Spleen (tissue), 7 donors: ENCODE data around the gene HSBP1L1.

ENCODE experiments used
- POLR2A ChIP-seq, 3 donors: fragments of 450-650 bp; IDR thresholded peaks; one replicate each; pipeline ENCODE4 v1.5.1; 2017; ENCODE audit warnings: antibody characterized with exemption in 3 of 3, mild to moderate bottlenecking in 1 of 3
- POLR2AphosphoS5 ChIP-seq, 3 donors: sonication (generic); formaldehyde crosslinking; IDR thresholded peaks; one replicate each; pipeline ENCODE4 v1.5.1; 2017; ENCODE audit warnings: antibody characterized with exemption in 3 of 3
- TF ChIP-seq, protein P1 (sequence below), 11 experiments: fragments of 200-600 bp in 7 of 11; fragments of 450-650 bp in 4 of 11; sonication (generic) in 4 of 11; IDR thresholded peaks in 8 of 11; conservative IDR thresholded peaks in 3 of 11; 1 replicate in 7 of 11; 2 replicates in 4 of 11; pipeline versions ENCODE4 v1.4.0 to v1.8.0; 2016 to 2021; ENCODE audit warnings: antibody characterized with exemption in 11 of 11, inconsistent platforms in 4 of 11, mild to moderate bottlenecking in 1 of 11
- donor health status: DM: no; HTN: no; CAD: no; lungs with moderate emphysema.
- donor health status: DM: no; HTN: no; CAD: no.
- donor health status: DM: no; HTN: no; CAD: no.

DNA sequence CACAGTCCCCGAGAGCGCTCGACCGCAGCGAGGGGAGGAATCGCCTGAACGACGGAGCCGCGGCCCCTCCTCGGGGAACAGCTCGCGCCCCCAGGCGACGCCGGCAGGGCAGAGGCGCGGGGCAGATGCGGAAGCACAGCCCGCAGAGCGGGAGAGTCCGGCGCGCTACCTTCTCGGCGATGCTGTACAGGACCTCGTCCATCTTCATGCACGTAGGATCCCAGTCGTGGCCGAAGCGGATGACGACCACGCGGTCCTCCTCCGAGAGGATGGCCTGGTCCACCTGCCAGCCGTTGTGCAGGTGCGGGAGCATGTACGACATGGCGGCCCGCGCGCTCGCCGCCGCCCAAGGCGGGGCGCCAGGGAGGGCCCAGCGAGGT lies 23.6 kb downstream of the HSBP1L1 start:
- TF ChIP-seq, protein P1, sequence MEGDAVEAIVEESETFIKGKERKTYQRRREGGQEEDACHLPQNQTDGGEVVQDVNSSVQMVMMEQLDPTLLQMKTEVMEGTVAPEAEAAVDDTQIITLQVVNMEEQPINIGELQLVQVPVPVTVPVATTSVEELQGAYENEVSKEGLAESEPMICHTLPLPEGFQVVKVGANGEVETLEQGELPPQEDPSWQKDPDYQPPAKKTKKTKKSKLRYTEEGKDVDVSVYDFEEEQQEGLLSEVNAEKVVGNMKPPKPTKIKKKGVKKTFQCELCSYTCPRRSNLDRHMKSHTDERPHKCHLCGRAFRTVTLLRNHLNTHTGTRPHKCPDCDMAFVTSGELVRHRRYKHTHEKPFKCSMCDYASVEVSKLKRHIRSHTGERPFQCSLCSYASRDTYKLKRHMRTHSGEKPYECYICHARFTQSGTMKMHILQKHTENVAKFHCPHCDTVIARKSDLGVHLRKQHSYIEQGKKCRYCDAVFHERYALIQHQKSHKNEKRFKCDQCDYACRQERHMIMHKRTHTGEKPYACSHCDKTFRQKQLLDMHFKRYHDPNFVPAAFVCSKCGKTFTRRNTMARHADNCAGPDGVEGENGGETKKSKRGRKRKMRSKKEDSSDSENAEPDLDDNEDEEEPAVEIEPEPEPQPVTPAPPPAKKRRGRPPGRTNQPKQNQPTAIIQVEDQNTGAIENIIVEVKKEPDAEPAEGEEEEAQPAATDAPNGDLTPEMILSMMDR (IDR thresholded peaks at IDR 0.05 in 8 of 11, conservative IDR thresholded peaks at IDR 0.05 in 3 of 11) = peak in 7 of 11 experiments; percentile 15 to 54 (median 38)
- TF ChIP-seq POLR2A (IDR thresholded peaks at IDR 0.05) = no peak
- no peak for TF ChIP-seq POLR2AphosphoS5 (IDR thresholded peaks at IDR 0.05)
